ENCODE results near the gene HYAL3. TPM values are rescaled to one million over a fixed set of nuclear protein-coding genes. Genes with fewer than 3 reads are reported as not detected.
A peak's percentile ranks its signal among the peaks of the same experiment; 100 is the strongest.

The HYAL3 gene
- total and polyA plus RNA-seq, 2 of the 13 experiments (the other 11 are each of a cell fraction or from before 2014, with no cell fraction given): 5.5 to 10.4 TPM

DNA sequence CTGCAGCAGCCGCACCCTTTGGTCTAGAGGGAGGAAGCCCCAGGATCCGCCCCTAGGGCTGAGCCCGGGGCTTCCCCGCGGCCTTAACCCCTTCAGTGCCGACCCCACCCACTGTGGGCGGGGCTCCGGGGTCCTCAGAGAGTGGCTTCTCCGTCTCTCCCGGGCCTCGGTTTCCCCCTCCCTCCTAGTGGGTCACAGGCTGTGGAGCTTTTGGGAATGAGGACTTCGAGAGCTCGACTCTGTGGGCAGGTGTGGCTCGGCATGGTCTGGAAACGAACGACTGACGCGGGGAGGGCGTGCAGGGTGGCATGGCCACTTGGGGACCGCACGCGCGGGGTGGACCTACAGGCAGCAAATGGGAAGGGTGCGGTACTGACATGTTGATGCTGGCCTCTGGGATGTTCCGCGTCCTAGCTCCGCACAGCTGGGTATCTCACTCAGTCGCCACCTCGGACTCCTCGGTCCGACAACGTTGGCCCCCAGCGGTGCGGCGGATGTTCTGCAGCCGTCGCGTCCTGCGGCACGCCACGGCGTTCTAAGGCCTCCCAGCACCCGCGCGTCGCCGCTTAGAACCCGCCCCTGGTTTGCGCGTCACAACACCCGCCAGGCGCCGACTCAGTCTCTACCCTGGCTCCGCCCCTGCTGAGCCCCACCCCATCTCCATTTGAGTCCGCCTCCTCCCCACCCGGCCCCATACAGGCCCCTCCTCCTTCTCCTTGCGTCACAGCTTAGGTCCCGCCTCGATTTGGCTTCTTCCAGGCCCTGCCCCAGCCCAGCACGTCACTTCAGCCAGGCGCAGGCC, at the start of gene HYAL3, which contains the start of gene NAA80 (continued):
- TF ChIP-seq MAFG (CRISPR knock-in tag; IDR thresholded peaks at IDR 0.05) (no peak), MED1 (CRISPR knock-in tag; IDR thresholded peaks at IDR 0.05) (peak; percentile 61), ZNF225 (CRISPR knock-in tag; IDR thresholded peaks at IDR 0.05) (no peak), GLI4 (CRISPR knock-in tag; IDR thresholded peaks at IDR 0.05; ENCODE audit: borderline replicate concordance) (0 out of 2 replicates have a peak, but pooled peaks have one; percentile 62), NR2F6 (IDR thresholded peaks at IDR 0.05) (no peak), NR2F6 (CRISPR knock-in tag; IDR thresholded peaks at IDR 0.05) (peak; percentile 19; the same call in 1 of the 2 replicates), ZNF230 (CRISPR knock-in tag; IDR thresholded peaks at IDR 0.05) (no peak), ZSCAN9 (CRISPR knock-in tag; IDR thresholded peaks at IDR 0.05; ENCODE audit: borderline replicate concordance) (no peak; the same call in 1 of the 2 replicates), ZNF496 (CRISPR knock-in tag; IDR thresholded peaks at IDR 0.05; ENCODE audit: insufficient replicate concordance) (no peak), HDAC2 (CRISPR knock-in tag; IDR thresholded peaks at IDR 0.05) (0 out of 2 replicates have a peak, but pooled peaks have one; percentile 21), FIP1L1 (IDR thresholded peaks at IDR 0.05; ENCODE audit: borderline replicate concordance, insufficient read depth, low read depth, low read length) (peak; percentile 82; the same call in 1 of the 2 replicates), PHB2 (IDR thresholded peaks at IDR 0.05; ENCODE audit: partially characterized antibody) (no peak), SRSF9 (IDR thresholded peaks at IDR 0.05; ENCODE audit: borderline replicate concordance, insufficient read depth, low read depth, low read length, poor library complexity, severe bottlenecking) (no peak)
- TF ChIP-seq, protein P1, sequence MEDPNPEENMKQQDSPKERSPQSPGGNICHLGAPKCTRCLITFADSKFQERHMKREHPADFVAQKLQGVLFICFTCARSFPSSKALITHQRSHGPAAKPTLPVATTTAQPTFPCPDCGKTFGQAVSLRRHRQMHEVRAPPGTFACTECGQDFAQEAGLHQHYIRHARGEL (CRISPR knock-in tag; IDR thresholded peaks at IDR 0.05): no peak
- TF ChIP-seq, protein P2, sequence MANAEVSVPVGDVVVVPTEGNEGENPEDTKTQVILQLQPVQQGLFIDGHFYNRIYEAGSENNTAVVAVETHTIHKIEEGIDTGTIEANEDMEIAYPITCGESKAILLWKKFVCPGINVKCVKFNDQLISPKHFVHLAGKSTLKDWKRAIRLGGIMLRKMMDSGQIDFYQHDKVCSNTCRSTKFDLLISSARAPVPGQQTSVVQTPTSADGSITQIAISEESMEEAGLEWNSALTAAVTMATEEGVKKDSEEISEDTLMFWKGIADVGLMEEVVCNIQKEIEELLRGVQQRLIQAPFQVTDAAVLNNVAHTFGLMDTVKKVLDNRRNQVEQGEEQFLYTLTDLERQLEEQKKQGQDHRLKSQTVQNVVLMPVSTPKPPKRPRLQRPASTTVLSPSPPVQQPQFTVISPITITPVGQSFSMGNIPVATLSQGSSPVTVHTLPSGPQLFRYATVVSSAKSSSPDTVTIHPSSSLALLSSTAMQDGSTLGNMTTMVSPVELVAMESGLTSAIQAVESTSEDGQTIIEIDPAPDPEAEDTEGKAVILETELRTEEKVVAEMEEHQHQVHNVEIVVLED (CRISPR knock-in tag; IDR thresholded peaks at IDR 0.05; ENCODE audit: borderline replicate concordance): peak; percentile 78
- TF ChIP-seq, protein P3, sequence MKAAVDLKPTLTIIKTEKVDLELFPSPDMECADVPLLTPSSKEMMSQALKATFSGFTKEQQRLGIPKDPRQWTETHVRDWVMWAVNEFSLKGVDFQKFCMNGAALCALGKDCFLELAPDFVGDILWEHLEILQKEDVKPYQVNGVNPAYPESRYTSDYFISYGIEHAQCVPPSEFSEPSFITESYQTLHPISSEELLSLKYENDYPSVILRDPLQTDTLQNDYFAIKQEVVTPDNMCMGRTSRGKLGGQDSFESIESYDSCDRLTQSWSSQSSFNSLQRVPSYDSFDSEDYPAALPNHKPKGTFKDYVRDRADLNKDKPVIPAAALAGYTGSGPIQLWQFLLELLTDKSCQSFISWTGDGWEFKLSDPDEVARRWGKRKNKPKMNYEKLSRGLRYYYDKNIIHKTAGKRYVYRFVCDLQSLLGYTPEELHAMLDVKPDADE (CRISPR knock-in tag; IDR thresholded peaks at IDR 0.05): no peak
- TF ChIP-seq, protein P4, sequence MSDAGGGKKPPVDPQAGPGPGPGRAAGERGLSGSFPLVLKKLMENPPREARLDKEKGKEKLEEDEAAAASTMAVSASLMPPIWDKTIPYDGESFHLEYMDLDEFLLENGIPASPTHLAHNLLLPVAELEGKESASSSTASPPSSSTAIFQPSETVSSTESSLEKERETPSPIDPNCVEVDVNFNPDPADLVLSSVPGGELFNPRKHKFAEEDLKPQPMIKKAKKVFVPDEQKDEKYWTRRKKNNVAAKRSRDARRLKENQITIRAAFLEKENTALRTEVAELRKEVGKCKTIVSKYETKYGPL (CRISPR knock-in tag; IDR thresholded peaks at IDR 0.05): no peak
- TF ChIP-seq, protein P5, sequence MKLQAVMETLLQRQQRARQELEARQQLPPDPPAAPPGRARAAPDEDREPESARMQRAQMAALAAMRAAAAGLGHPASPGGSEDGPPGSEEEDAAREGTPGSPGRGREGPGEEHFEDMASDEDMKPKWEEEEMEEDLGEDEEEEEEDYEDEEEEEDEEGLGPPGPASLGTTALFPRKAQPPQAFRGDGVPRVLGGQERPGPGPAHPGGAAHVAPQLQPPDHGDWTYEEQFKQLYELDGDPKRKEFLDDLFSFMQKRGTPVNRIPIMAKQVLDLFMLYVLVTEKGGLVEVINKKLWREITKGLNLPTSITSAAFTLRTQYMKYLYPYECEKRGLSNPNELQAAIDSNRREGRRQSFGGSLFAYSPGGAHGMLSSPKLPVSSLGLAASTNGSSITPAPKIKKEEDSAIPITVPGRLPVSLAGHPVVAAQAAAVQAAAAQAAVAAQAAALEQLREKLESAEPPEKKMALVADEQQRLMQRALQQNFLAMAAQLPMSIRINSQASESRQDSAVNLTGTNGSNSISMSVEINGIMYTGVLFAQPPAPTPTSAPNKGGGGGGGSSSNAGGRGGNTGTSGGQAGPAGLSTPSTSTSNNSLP (IDR thresholded peaks at IDR 0.05; ENCODE audit: low read depth, low read length): no peak
- TF ChIP-seq, protein P6, sequence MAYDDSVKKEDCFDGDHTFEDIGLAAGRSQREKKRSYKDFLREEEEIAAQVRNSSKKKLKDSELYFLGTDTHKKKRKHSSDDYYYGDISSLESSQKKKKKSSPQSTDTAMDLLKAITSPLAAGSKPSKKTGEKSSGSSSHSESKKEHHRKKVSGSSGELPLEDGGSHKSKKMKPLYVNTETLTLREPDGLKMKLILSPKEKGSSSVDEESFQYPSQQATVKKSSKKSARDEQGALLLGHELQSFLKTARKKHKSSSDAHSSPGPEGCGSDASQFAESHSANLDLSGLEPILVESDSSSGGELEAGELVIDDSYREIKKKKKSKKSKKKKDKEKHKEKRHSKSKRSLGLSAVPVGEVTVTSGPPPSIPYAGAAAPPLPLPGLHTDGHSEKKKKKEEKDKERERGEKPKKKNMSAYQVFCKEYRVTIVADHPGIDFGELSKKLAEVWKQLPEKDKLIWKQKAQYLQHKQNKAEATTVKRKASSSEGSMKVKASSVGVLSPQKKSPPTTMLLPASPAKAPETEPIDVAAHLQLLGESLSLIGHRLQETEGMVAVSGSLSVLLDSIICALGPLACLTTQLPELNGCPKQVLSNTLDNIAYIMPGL (CRISPR knock-in tag; IDR thresholded peaks at IDR 0.05; ENCODE audit: borderline replicate concordance in 1 of 2, low read depth in 1 of 2): peak in 1 of 2 experiments; percentile 79; a peak in 2 of 4 replicates
- TF ChIP-seq, protein P7, sequence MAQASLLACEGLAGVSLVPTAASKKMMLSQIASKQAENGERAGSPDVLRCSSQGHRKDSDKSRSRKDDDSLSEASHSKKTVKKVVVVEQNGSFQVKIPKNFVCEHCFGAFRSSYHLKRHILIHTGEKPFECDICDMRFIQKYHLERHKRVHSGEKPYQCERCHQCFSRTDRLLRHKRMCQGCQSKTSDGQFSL (CRISPR knock-in tag; IDR thresholded peaks at IDR 0.05): no peak
